HepG2 (cell line): ENCODE results near the gene MED12L. TPM values are rescaled to one million over a fixed set of nuclear protein-coding genes. Genes with fewer than 3 reads are reported as not detected.

Experiments used
- ATAC-seq: fragments of 200-7000 bp; cut with Tn5 transposase; 3 replicates; pipeline ENCODE4 v1.9.1; 2020; ENCODE audit warnings: mild to moderate bottlenecking, moderate library complexity
- BruUV-seq: library from RNA; stranded (reverse); fragments of 400-500 nt; replicated peaks from 2 replicates; lab custom pipeline; 2021; lab: Mats Ljungman, UMichigan
- CTCF ChIA-PET: fragments of 300-600 bp; formaldehyde crosslinking; extraction: SDS; loops from one replicate; lab custom pipeline; 2021; ENCODE audit warnings: low total read pairs, inconsistent platforms, low intra/inter-chr PET ratio; lab: Yijun Ruan, JAX
- POLR2A ChIA-PET: fragments of 350-600 bp; sonication (Branson Sonifier 250); formaldehyde crosslinking; loops from one replicate; lab custom pipeline; 2020; ENCODE audit warnings: antibody characterized with exemption, inconsistent platforms; lab: Yijun Ruan, JAX
- DNase-seq: peaks from one replicate; pipeline ENCODE4 v3.0.0-alpha.2; 2015; ENCODE audit warnings: low spot score
- FAIRE-seq: peaks from 3 replicates; lab custom pipeline; 2011; peaks lifted over from hg19 to GRCh38; lab: Jason Lieb, UNC
- H2AFZ ChIP-seq: one replicate; pipeline ENCODE4 v1.6.1; 2011; ENCODE audit warnings: low read length, inconsistent platforms
- H3K27ac ChIP-seq: fragments of 300-600 bp; 3 replicates; pipeline ENCODE4 v1.8.0; 2011; ENCODE audit warnings: mixed run types, mild to moderate bottlenecking, mixed read lengths, low read length, inconsistent platforms; ENCODE audit not compliant: insufficient read depth; ENCODE audit errors: extremely low read length
- H3K27me3 ChIP-seq, 2 experiments: fragments of 200-600 bp in 1 of 2; 2 replicates in 1 of 2; 3 replicates in 1 of 2; pipeline versions ENCODE4 v1.6.0 to v1.8.0; 2011; ENCODE audit warnings: low read length in 2 of 2, mild to moderate bottlenecking in 2 of 2, moderate library complexity in 2 of 2, inconsistent platforms in 1 of 2; ENCODE audit not compliant: insufficient read depth in 2 of 2, control insufficient read depth in 1 of 2
- H3K36me3 ChIP-seq, 2 experiments: fragments of 200-600 bp in 1 of 2; replicated peaks in 1 of 2; 2 replicates in 1 of 2; 3 replicates in 1 of 2; pipeline versions ENCODE4 v1.5.1 to v1.8.0; 2011; ENCODE audit warnings: low read length in 2 of 2, inconsistent platforms in 1 of 2; ENCODE audit not compliant: insufficient read depth in 2 of 2, control insufficient read depth in 1 of 2
- H3K4me1 ChIP-seq: 2 replicates; pipeline ENCODE4 v1.5.1; 2012; ENCODE audit warnings: low read length, inconsistent platforms; ENCODE audit not compliant: insufficient read depth
- H3K4me2 ChIP-seq: 2 replicates; pipeline ENCODE4 v1.6.0; 2011; ENCODE audit warnings: low read depth, low read length, inconsistent platforms
- H3K4me3 ChIP-seq, 3 experiments: fragments of 200-600 bp in 1 of 3; sonication (generic), shearing (Covaris generic) in 1 of 3; replicated peaks in 1 of 3; 2 replicates each; pipeline ENCODE4 v1.5.1; 2011 to 2016; ENCODE audit warnings: low read length in 3 of 3, inconsistent platforms in 2 of 3, low read depth in 2 of 3, mild to moderate bottlenecking in 2 of 3, control low read depth in 1 of 3, mixed read lengths in 1 of 3; ENCODE audit not compliant: insufficient read depth in 1 of 3
- H3K79me2 ChIP-seq: one replicate; pipeline ENCODE4 v1.6.1; 2011; ENCODE audit warnings: low read length, inconsistent platforms; ENCODE audit not compliant: insufficient read depth
- H3K9ac ChIP-seq: 2 replicates; pipeline ENCODE4 v1.6.0; 2011; ENCODE audit warnings: mild to moderate bottlenecking, low read depth, low read length, inconsistent platforms; ENCODE audit not compliant: insufficient read depth
- H3K9me3 ChIP-seq: 2 replicates; pipeline ENCODE4 v1.5.1; 2012; ENCODE audit warnings: mild to moderate bottlenecking, low read length
- H4K20me1 ChIP-seq: 2 replicates; pipeline ENCODE4 v1.6.0; 2011; ENCODE audit warnings: inconsistent platforms, mild to moderate bottlenecking, low read length, moderate library complexity; ENCODE audit not compliant: insufficient read depth
- GFI1 ChIP-seq: sonication (generic); formaldehyde crosslinking; IDR thresholded peaks from 2 replicates; pipeline ENCODE4 v1.5.0; 2020; ENCODE audit warnings: missing genetic modification reagents, mild to moderate bottlenecking, borderline replicate concordance
- ISL2 ChIP-seq: sonication (generic); formaldehyde crosslinking; IDR thresholded peaks from 2 replicates; pipeline ENCODE4 v1.5.0; 2020; ENCODE audit warnings: missing genetic modification reagents
- MEIS1 ChIP-seq: sonication (generic); formaldehyde crosslinking; IDR thresholded peaks from 2 replicates; pipeline ENCODE4 v1.9.0; 2021; ENCODE audit warnings: mild to moderate bottlenecking, missing genetic modification reagents, moderate library complexity, borderline replicate concordance
- ONECUT2 ChIP-seq: sonication (generic); formaldehyde crosslinking; IDR thresholded peaks from 2 replicates; pipeline ENCODE4 v1.4.0; 2020; ENCODE audit warnings: missing genetic modification reagents
- PATZ1 ChIP-seq: sonication (generic); formaldehyde crosslinking; IDR thresholded peaks from 2 replicates; pipeline ENCODE4 v1.4.0; 2020; ENCODE audit warnings: missing genetic modification reagents
- SMAD9 ChIP-seq: sonication (generic); formaldehyde crosslinking; IDR thresholded peaks from 2 replicates; pipeline ENCODE4 v1.5.1; 2020; ENCODE audit warnings: mild to moderate bottlenecking, missing genetic modification reagents
- THYN1 ChIP-seq: sonication (generic); formaldehyde crosslinking; IDR thresholded peaks from 2 replicates; pipeline ENCODE4 v1.8.1; 2023; ENCODE audit warnings: low read depth, mild to moderate bottlenecking, moderate library complexity, missing genetic modification reagents, borderline replicate concordance
- ZMAT5 ChIP-seq: sonication (generic); formaldehyde crosslinking; IDR thresholded peaks from 2 replicates; pipeline ENCODE4 v1.5.0; 2020; ENCODE audit warnings: mild to moderate bottlenecking, low read depth, missing genetic modification reagents, borderline replicate concordance
- ZNF263 ChIP-seq: sonication (generic); formaldehyde crosslinking; IDR thresholded peaks from 2 replicates; pipeline ENCODE4 v1.4.0; 2020; ENCODE audit warnings: missing genetic modification reagents
- ZNF281 ChIP-seq: sonication (generic); formaldehyde crosslinking; IDR thresholded peaks from 2 replicates; pipeline ENCODE4 v1.4.0; 2020; ENCODE audit warnings: missing genetic modification reagents, borderline replicate concordance
- ZNF3 ChIP-seq: IDR thresholded peaks from 2 replicates; pipeline ENCODE4 v1.7.0; 2017; ENCODE audit warnings: inconsistent platforms
- ZNF44 ChIP-seq: sonication (generic); formaldehyde crosslinking; IDR thresholded peaks from 2 replicates; pipeline ENCODE4 v1.5.1; 2020; ENCODE audit warnings: mild to moderate bottlenecking, missing genetic modification reagents
- ZNF484 ChIP-seq: sonication (generic); formaldehyde crosslinking; IDR thresholded peaks from 2 replicates; pipeline ENCODE4 v1.5.1; 2020; ENCODE audit warnings: mild to moderate bottlenecking, low read depth, missing genetic modification reagents, borderline replicate concordance
- WGBS: methylation state at CpG from one replicate; pipeline ENCODE4 v1.1.6; 2017; ENCODE audit warnings: low lambda C conversion rate; 5-methylcytosine and 5-hydroxymethylcytosine counted together
- in situ Hi-C: cut with HindIII; loops from 2 replicates; pipeline ENCODE4 v1.10.0; 2017; ENCODE audit warnings: low pct_unique_long_range_greater_than_20kb; ENCODE audit not compliant: extremely low pct_ligation_motif_present
- intact Hi-C: fragments of 100-400 bp; cut with micrococcal nuclease; formaldehyde crosslinking; loops from one replicate; pipeline ENCODE4 v1.10.0; 2022; ENCODE audit not compliant: unreplicated experiment
- polyA plus RNA-seq, 8 experiments: library from polyadenylated mRNA; depleted of rRNA in 3 of 8; stranded (reverse) in 7 of 8; unstranded in 1 of 8; fragments of >200 nt; fragmentation: Illumina TruSeq in 4 of 8; extraction: Trizol in 4 of 8; gene quantifications; 2 replicates each; pipeline versions ENCODE4 v1.2.1 to v1.2.3, GENCODE V29; 2011 to 2016; ENCODE audit warnings: low read depth in 4 of 8, missing spikeins in 1 of 8, mixed read lengths in 1 of 8; ENCODE audit not compliant: insufficient read depth in 1 of 8
- total RNA-seq, 5 experiments: library from RNA; depleted of rRNA; stranded (reverse); fragments of >200 nt; fragmentation: Illumina TruSeq; extraction: Trizol; gene quantifications; 2 replicates each; pipeline ENCODE4 v1.2.3, GENCODE V29; 2016; ENCODE audit warnings: low read depth in 1 of 5

Gene MED12L
- total and polyA plus RNA-seq, 2 of the 13 experiments (the other 11 are each of a cell fraction or from before 2014, with no cell fraction given): 0.07 to 0.64 TPM

GRCh38 chr3:151347432-151347831 lies 262.0 kb downstream of the MED12L start (continued):
- TF ChIP-seq PATZ1 (CRISPR knock-in tag) (no peak), ZNF263 (CRISPR knock-in tag) (no peak), THYN1 (CRISPR knock-in tag) (no peak)

- intact Hi-C loops (no loop called here), in situ Hi-C loops (no loop called here)
- no peaks in the 10 kb centered on the region for H3K79me2 ChIP-seq
- no peak overlapping the region for H3K27ac ChIP-seq
- ChIA-PET CTCF (no interaction called here), POLR2A (no interaction called here)
- H3K4me2 ChIP-seq: no peak overlapping the region
- no peaks in the 10 kb centered on the region for H3K36me3 ChIP-seq
- no peaks in the 10 kb centered on the region for H3K9me3 ChIP-seq
- H3K4me1 ChIP-seq: no peaks in the 10 kb centered on the region
- no peak overlapping the region for H2AFZ ChIP-seq
- 5% methylated on average over 1 of the region's 1 CpG for WGBS
- H3K4me3 ChIP-seq: no peak overlapping the region
- ATAC-seq: no peak
- no peaks in the 10 kb centered on the region for H4K20me1 ChIP-seq
- TF ChIP-seq ZNF44 (CRISPR knock-in tag): no peak
- no peak for TF ChIP-seq ZNF281 (CRISPR knock-in tag)
- no peak for TF ChIP-seq ZMAT5 (CRISPR knock-in tag)
- TF ChIP-seq MEIS1 (CRISPR knock-in tag): no peak
- TF ChIP-seq ONECUT2 (CRISPR knock-in tag): no peak
- TF ChIP-seq ISL2: no peak
- no peak for TF ChIP-seq ZNF3
- TF ChIP-seq GFI1 (CRISPR knock-in tag): no peak
- TF ChIP-seq SMAD9: no peak
- no peak for TF ChIP-seq ZNF484
- FAIRE-seq: no peak
- no TSS peak for BruUV-seq
- no peak overlapping the region for H3K9ac ChIP-seq
- H3K27me3 ChIP-seq: no peaks in the 10 kb centered on the region
- DNase-seq: no peak
Measured at GRCh38 chr3:151350656-151351055, 265.2 kb downstream of the MED12L start.
